HepG2 (cell line): ENCODE data around the gene TPSB2.

Source experiments
- PHB2 ChIP-seq: fragments of 450-650 bp; IDR thresholded peaks from 2 replicates; pipeline ENCODE4 v1.6.1; 2018; ENCODE audit not compliant: partially characterized antibody
- ZNF138 ChIP-seq: sonication (generic); formaldehyde crosslinking; IDR thresholded peaks from 2 replicates; pipeline ENCODE4 v1.5.0; 2020; ENCODE audit warnings: mild to moderate bottlenecking, low read depth, missing genetic modification reagents
- TF ChIP-seq, protein P1 (sequence below): IDR thresholded peaks from 2 replicates; pipeline ENCODE4 v1.6.1; 2012; ENCODE audit warnings: low read depth, low read length, improper control_type of control experiment
- TF ChIP-seq, protein P2 (sequence below), 2 experiments: IDR thresholded peaks; 2 replicates each; pipeline ENCODE4 v1.6.1; 2011 to 2012; ENCODE audit warnings: low read length in 2 of 2, borderline replicate concordance in 1 of 2, low read depth in 1 of 2, mild to moderate bottlenecking in 1 of 2, moderate library complexity in 1 of 2

DNA sequence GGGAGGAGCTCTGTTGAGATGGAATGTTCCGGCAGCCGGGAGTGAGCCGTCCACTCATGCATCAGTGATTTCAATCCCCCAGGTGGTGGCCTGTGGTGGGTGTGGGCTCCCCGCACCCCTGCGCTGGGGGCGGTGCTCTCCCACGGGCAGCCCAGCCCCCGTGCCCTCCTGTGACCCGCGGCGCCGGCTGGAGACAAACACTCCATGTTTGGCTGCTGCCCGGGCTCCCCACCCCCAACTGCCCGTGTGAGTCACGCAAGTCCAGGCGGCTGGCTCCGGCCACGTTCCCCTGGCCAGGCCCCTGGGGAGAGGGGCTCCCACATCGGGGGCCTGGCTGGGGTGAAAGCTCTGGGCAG, 47.7 kb downstream of the TPSB2 start:
- no peak for TF ChIP-seq ZNF138 (CRISPR knock-in tag)
- TF ChIP-seq, protein P1, sequence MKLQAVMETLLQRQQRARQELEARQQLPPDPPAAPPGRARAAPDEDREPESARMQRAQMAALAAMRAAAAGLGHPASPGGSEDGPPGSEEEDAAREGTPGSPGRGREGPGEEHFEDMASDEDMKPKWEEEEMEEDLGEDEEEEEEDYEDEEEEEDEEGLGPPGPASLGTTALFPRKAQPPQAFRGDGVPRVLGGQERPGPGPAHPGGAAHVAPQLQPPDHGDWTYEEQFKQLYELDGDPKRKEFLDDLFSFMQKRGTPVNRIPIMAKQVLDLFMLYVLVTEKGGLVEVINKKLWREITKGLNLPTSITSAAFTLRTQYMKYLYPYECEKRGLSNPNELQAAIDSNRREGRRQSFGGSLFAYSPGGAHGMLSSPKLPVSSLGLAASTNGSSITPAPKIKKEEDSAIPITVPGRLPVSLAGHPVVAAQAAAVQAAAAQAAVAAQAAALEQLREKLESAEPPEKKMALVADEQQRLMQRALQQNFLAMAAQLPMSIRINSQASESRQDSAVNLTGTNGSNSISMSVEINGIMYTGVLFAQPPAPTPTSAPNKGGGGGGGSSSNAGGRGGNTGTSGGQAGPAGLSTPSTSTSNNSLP, result no peak
- TF ChIP-seq, protein P2, sequence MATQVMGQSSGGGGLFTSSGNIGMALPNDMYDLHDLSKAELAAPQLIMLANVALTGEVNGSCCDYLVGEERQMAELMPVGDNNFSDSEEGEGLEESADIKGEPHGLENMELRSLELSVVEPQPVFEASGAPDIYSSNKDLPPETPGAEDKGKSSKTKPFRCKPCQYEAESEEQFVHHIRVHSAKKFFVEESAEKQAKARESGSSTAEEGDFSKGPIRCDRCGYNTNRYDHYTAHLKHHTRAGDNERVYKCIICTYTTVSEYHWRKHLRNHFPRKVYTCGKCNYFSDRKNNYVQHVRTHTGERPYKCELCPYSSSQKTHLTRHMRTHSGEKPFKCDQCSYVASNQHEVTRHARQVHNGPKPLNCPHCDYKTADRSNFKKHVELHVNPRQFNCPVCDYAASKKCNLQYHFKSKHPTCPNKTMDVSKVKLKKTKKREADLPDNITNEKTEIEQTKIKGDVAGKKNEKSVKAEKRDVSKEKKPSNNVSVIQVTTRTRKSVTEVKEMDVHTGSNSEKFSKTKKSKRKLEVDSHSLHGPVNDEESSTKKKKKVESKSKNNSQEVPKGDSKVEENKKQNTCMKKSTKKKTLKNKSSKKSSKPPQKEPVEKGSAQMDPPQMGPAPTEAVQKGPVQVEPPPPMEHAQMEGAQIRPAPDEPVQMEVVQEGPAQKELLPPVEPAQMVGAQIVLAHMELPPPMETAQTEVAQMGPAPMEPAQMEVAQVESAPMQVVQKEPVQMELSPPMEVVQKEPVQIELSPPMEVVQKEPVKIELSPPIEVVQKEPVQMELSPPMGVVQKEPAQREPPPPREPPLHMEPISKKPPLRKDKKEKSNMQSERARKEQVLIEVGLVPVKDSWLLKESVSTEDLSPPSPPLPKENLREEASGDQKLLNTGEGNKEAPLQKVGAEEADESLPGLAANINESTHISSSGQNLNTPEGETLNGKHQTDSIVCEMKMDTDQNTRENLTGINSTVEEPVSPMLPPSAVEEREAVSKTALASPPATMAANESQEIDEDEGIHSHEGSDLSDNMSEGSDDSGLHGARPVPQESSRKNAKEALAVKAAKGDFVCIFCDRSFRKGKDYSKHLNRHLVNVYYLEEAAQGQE (IDR thresholded peaks at IDR 0.05; ENCODE audit: borderline replicate concordance in 1 of 2, low read depth in 1 of 2, low read length in 2 of 2), result no peak
- TF ChIP-seq PHB2, result no peak
